NK-92 treated with Interleukin-12 subunit alpha and Interleukin-12 subunit beta, amount 100 ng/mL, for 24 hours (cell line): ENCODE results near the gene TNS3.

Experiments
- DNase-seq: peaks from one replicate; lab custom pipeline; 2025; lab: John Stamatoyannopoulos, UW

TNS3 gene

DNA sequence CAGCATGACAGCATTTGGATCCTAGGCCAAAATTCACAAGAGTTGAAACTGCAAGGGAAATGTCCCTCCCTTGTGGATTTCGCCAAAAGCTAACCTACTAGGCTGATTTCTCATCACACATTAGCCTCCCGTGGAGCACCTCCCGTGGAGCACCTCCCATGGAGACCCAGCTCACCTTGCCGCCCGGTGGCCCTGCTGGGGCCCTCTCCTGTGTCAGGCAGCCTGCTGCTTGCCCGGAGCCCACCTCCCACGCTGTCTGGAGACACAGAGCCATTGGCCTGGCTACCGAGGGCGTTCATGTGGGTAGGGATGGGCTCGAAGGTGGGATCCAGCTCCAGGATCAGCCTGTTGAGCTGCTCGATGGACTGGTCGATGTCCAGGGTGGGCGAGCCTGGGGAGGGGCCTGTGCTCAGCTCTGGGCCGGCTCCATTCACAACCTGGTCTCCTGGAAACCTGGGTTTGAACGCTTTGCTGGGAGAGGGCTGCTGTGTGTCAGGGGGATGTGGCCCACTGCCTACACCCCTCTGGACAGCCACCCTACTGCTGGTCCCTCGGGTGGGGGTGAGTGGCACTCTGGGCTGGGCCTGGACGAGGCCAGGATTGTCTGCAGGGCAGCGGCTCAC is 213.6 kb downstream of the TNS3 start:
- no peak for DNase-seq

DNA sequence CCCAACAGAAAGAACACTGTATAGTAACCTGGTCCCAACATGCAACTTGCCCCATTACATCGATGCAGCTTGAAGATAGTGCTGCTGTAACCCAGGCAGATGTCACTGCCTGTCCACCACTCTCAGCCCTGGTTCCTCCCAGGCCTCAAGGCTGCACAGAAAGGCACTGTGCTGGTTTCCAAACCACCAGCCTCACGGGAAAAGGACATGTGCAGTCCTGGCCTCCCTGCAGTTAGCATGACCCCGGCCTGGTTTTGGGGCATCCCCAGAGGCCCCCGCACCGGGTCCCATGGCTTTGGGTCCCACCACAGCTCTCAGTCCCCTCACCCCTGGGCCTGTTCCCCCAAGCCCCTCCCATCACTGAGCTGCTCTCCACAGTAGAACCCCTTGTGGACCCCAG is 214.5 kb downstream of the TNS3 start:
- no peak for DNase-seq

DNA sequence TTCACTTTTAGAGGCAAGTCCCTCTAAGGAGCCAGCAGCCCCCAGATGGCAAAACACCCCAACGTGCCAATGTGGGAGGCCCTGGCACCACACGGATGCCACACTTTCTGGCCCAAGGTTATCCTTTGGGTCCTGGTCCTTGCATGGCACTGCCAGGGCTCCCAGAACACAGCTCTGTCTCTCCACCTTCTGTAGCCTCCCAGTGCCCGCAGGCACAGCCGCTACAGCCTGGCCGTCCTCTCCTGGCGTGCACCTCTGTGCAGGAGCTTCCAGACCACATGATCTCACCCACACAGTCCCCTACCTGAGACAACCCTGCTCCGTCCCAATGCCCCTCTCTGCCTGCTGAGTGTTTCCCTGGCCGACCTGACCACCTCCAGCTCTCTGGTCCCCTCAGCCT is 215.0 kb downstream of the TNS3 start:
- DNase-seq, result no peak

DNA sequence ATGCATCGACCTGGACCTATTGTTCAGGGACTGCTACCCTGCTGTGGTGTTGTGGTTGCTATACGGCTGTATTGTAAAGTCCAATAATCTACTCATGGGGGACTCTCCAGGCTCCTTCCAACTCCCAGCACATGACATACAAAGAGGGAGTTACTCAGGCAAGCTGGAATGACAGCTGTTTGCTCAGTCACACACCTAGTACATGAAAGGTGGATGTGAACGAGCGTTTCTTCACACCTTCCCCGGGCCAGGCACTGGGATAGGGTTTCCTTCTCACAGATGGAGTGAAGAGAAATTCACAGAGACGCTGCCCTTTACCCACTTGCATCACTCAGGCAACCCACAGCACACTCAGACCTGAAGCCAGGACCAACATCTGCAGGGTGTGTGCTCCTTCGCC is 215.7 kb downstream of the TNS3 start:
- no peak for DNase-seq

DNA sequence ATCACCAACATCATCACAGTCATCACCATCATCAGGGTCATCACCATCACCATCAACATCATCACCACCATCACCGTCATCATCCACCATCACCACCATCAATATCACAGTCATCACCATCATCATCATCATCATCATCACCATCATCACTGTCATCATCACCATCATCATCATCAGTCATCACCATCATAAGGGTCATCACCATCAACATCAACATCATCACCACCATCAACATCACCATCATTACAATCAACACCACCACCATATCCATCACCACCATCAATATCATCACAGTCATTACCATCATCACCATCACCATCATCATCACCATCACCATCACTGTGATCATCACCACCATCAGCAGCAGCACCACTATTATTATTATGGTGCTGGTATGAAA is 218.9 kb downstream of the TNS3 start:
- no peak for DNase-seq

DNA sequence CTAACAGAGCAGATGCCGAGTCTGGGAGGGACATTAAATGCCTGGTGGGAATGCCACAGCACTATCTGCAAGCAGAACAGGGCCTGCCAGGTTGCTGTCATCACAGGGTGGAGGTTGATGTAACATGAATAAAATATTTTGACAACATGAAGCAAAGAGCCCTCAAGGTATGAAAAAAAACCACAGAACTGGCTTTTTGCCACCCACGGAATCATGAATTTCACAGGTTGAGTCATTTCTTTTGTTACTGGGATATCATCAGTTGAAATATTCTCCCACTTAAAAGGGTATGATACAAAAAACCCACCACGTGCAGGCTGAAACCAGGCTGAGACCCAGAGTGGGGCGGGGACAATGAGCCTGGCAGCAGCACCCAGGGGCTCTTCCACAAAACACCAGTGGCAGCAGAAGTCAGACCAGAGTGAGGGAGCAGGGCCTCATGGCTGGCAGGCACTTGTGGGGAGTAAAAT is 220.1 kb downstream of the TNS3 start:
- DNase-seq, result no peak

DNA sequence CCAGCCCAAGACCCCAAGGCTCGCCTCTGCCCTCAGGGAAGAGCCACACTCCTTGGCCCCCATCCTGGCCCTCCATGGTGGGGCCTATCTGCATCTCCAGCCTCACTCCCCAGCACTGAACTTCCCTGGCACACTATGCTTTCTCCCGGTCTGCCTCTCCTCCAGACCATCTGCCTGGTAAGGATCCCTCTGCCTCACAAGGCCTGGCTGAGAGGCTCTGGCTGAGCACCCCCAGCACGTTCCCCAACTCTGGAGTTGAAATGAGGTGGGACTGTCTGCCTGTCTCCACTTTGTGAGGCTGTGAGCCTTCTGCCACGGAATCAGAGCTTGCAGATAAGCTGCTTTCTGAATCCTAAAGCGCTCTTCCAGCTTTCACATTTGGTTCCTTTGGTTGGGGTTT is 220.7 kb downstream of the TNS3 start:
- no peak for DNase-seq

DNA sequence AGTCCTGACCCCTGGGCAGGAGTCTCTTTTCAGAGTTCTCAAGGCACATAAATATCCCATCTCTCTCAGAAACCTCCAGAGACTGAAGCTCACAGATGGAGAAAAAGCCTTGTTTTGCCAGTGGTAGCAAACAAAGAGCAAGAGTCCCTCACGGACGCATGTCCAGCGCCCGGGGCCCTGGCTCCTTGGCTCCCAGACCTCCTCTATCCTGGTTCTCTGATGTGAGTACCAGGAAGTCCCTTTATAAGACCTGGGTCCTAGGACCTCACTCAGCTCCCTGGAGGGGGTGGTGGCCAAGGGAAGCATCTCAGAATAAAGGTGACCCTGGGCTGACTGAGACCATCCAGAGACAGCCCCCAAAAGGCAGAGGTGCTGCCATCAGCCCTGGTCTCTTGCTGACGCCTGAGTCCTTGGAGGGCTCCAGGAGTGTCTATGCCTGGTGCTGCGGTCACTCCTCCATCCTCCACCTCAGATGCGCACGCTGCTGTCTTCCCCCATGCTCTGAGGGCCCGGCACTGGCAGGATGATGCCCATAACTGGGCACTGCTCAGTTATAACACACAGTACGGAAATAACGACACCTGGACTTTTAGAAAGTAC is 221.5 kb downstream of the TNS3 start:
- DNase-seq, result no peak

DNA sequence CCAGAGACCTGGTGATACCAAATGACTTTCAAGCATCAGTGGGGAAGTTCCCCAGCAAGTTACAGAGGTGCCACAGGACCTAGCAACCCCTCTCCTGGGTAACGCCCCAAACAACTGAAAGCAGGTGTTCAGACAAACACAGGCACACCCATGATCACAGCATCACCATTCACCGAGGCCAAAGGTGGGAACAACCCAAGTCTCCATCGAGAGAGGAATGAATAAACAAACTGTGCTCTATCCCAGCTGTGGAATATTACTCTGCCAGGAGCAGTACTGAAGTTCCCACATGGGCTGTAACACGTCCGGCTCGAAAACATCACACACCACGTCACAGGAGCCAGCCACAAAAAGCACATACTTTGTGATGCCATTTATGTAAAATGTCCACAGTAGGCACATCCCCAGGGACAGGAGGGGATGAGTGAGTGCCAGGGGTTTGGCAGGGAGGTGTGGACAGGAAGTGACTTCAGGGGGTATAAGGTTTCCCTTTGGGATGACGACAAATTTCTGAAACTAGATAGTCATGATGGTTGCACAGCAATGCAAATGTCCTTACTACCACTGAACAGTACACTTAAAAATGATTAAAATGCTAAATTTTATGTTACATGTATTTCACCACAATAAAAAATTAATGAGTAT is 222.8 kb downstream of the TNS3 start:
- no peak for DNase-seq

DNA sequence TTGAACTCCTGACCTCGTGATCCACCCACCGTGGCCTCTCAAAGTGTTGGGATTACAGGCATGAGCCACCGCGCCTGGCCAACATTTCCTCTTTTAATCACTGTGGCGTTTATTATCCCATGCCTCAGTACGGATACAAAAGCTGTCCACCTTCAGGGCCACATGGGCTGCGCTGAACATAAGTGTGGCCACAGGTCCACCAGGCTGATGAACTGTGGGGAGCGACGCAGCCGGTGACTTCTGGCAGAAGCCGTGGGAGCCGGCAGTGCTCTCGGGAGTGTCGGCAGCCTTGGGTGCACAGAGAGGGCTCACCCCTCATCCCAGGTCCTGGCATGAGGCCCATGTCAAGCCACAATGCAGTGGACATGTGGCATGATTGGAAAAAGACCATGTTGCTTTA is 223.6 kb downstream of the TNS3 start:
- no peak for DNase-seq

DNA sequence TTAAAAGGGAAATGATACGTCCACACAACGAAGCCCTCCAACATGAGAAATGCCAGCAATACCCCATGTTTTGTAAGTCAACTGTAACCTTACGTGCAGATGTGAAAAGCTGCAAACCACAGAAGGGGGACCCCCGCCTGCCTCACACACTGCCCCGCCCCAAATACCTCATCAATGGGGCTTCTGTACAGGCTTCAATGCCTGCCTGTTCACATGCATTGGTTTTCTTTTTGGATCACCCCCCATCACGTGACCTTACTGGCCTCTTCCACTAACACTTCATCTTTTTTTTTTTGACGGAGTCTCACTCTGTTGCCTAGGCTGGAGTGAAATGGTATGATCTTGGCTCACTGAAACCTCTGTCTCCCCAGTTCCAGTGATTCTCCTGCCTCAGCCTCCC is 224.0 kb downstream of the TNS3 start:
- DNase-seq, result no peak

DNA sequence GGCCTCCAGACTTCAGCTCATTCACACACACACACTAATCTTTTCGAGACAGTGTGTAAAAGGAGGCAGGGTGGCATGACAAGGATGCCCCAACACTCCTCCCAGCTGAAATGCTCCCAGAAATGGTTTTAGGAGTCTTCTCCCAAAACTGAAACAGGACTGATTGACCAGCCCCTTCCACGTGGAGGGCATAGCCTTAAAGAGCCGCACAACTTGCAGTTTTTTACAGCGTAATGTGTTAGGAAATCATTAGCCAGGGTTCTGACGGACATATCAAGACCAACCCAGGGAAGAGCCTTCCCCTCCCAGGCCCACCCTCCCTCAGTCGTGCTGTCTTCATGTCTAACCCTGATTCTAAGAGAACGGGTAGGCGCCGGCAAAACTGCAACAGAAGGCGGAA is 224.6 kb downstream of the TNS3 start:
- DNase-seq, result no peak

DNA sequence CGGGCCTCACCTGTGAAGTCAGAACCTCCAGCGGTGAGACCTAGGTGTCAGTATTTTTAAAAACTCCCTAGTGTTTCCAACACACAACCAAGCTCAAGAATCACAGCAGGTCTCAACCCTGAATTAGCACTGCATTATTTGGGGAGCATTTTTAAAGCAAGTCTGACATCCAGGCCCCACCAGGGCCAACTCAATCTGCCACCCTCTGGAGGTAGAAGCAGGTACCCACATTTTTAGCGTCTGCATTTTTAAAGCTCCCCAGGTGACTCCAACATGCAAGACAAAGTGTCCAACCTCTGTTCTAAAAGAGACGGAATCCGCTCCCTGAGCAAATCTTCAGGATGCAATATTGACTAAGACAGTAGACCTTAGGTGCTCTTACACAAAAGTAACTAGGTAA is 225.7 kb downstream of the TNS3 start:
- DNase-seq, result no peak

DNA sequence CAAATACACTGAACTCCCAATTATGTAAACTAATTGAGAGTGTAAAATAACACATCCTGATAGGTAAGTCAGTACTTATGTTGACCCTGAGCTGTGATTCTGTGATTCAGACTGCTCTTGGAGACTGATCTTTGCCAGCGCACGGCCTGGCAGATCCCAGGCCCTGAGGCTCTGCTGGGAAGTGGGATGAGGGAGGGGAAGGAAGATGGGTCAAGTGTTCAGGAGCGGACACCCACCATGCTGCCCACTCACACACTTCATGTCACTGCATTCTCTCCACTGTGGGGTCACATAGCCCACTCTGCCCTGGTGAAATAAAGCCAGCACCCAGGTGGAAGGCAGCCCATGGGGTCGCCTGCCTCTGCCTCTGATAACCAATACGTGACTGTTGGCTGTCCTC is 226.2 kb downstream of the TNS3 start:
- DNase-seq, result no peak

DNA sequence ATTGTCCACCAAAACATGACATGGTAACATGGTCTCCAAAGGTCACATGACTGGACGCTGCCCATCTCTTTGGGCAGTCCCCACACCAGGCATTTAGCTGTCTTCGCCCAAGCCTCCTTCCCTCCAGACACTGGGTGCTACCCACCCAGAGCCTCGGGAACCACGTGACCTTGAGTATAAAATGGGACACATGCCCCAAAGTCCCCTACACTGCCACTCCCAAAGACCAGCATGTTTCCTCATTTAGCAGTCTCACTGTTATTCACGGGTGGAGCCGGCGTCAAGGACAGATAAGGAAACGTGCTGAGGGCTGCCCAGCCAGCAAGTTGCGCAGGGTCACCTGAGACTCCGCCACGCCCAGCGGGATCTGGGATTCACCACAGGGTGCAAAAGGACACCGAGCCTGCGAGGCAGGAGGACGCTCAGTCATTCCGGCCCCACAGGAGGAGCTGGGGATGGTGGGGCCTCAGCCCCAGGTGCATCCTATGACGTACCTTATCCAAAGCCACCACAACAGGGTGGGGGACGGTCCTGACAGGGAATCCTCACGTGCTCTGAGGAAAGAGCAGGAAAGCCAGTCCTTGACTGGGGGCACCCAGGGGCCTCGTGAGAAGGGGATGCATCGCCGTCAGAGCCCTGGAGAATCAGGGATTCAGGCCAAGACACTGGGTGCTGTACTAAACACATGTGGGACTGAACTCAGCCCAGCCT is 226.9 kb downstream of the TNS3 start:
- DNase-seq, result no peak

DNA sequence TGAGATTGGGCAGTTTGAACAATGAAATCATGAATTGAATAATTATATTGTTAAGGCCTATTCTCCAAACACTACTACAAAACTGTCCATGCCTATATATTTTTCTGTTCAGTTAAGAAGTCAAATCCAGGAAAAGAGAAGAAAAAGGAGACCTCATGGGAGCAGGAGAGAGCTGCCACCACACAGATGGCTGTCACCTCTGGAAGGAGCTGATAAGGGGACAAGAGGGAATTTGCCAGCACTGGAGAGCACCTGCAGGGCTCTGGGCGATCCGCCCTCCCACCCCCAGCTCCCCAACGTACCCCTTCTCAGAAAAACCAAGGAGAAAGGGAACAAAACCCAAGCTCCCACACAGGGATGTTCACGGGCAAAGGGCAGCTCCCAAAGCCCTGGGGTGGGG is 227.8 kb downstream of the TNS3 start:
- no peak for DNase-seq

DNA sequence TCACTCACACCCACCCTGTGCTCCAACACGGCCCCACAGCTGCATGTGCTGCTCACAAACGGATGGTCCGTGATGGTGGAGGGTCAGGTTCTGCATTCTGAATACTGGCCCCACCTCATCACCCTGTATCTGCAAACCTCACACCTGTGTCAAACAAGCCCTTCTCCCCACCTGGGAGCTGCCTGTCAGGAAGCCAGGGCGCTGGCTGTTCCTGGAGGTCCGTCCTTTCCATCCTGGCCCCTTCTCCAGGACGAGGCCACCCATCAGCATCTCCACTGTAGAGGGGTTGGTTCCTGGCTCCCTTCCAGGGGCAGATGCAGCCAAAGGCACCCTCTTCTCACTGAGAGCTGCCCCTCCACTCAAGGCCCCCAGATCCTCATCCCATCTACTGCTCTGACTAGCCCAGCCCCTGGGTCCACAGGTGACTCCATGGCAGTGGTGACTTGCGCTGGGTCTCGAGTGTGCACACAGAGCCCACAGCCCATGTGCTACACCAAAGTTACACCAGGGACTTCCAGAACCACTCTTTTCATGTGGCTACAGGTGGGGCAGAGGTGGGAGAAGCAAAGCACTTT is 229.4 kb downstream of the TNS3 start:
- DNase-seq, result no peak

DNA sequence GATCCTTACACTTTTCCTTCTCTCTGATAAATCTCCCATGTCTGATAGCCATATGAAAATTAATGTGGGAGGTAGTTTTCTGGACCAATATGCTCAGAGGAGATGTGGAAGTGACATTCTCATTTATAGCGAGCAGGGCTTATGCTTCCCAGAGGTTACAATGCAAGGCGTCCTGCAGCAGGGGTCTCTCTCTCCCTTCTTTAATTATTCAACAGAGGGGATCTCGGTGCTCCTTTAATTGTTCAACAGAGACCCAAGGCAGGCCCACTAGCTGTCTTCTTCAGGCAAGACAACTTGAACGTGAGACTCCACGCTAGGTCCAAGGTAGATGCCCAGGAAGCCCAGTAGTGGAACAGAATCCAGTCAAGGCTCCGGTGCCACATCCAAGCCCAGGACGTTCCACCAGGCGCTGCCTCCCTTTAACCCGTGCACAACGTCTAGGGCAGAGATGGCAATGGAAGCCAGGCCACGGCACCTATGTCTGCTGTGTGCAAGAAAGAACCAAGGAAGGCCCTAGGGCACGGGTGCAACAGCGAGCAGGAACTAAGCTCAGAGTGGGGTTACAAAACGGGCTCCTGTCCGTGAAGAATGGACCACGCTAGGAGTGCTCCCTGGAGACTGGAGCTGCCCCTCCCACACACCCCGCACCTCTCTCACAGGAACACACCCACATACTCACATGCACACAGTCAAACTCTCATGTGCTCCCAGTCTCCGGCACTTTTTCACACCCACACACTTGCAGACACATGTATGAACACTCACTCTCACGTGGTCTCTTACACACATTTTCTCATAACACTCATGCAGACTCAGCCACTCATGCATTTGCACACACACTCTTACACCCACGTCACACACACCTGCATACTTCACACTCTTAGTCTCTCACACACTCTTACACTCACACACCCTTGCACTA is 230.4 kb downstream of the TNS3 start:
- no peak for DNase-seq

DNA sequence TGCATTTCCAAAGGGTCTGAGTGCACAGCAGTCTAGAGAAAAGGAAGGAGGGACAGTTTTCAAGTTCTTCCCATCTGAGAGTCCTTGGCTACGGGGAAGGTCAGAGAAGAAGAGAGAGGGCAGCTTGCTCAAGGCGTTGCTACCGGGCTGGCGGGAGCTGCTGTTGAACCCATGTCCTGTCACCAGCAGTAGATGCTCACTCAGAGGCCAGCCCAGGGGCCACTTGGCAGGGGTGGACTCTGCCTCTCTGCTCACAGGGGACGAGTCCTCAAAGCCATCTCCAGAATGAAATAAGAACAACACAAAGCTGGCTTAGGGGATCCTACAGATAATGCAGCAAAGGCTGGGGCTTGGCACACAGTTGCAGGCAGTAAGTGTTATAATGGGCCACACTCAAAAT is 231.5 kb downstream of the TNS3 start:
- DNase-seq, result no peak

DNA sequence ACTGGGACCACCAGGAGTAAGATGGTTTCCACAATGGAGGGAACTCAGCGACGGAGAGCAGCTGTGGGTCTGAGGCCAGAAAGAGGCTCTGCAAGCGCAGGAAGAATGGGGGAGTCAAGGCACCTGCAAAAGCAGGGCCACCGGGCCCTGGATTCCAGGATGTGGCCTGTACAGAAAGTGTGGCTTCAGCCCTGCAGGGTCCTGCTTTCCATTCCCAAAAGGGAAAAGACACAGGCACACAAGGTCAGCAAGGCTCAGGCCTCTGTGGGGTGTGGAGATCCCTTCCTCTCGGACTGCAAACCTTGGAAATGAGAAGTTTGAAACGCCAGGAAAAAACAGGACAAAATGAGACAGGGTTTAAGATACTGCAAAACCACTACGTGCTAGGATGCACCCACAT is 232.5 kb downstream of the TNS3 start:
- no peak for DNase-seq

DNA sequence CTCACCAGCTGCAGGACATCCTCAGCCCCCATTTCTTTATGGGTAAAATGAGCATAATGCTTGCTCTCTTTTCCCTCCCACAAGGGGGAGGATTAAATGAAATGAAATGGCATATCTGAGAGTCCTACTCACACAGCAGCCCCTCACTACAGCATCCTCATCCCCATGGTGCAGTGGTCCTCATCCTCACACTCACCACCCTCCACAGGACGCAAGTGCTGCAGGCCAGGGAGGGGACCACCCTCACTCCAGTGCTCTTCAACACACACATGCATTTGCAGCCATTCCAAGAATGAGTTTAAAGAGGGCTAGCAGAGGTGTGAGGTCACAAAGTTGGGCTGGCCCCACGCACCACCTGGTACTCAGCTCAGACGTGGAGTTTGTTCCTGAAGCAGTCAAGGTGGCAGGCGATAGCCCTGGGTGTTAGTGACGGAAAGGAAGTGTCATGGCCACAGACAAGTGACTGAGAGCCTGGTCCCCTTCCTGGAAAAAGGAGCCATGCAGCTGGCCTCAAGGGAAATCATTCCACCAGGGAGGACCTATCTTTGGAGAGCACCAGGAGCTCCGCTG is 234.0 kb downstream of the TNS3 start:
- DNase-seq, result no peak
